ENCODE measurements around the gene CALHM3. TPM values are rescaled to one million over a fixed set of nuclear protein-coding genes. Genes with fewer than 3 reads are reported as not detected.

The CALHM3 gene
- total and polyA plus RNA-seq, 8 donors, result 0.08 to 1.5 (median 0.17) TPM

DNA sequence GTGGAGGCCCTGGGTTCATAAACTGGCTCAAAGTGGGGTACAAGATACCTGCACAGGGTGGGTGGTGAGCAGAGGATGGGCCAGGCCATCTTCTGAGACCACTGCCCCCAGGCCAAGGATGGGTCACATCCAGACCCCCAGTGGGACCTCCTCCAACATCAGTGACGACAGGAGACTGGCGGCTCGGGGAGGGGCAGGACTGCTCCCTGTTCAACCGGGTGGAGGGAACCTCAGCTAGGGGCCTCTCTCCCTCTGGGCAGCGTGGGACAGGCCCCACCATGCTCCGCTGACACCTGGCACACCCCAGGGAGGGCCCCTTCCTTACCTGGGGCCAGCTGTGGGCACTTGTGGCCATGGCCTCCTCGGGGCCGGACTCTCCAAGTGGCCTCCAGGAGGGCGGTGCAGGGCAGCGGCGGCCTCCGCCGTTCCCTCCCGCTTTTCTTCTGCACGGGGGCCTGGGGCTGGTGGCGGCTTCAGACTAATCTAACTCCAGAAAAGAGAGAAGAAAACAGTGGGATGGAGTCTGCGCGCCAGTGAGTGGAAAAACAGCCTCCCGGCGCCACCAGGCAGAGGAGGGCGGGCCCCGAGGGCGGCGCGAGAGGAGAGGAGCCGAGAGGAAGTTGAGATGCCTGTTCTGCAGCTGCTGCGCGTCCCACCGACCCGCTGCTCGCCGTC, 27.1 kb downstream of the CALHM3 start, which contains the start of gene CALHM2:
TSS of gene CALHM2 (minus strand) at position 540 of the 675 bp plus-strand sequence. CDS start 2,429 bp downstream, outside the sequence.
- Histone ChIP-seq H3K36me3 (peaks cover 0 to 5% (median 0%) of the 10 kb centered on the region in 3 donors), H3K4me1 (peaks cover 0 to 4% (median 0%) of the 10 kb centered on the region in 3 donors), H3K4me3 (peak within 1 kb of the TSS; percentile 26 to 53 (median 46)), H3K27ac (peak within 1 kb of the TSS; percentile 10 to 47 (median 29)), H3K27me3 (no peaks in the 10 kb centered on the region), H3K9me3 (no peaks in the 10 kb centered on the region)
- peak; percentile 78 to 89 (median 83) for ATAC-seq
- TF ChIP-seq, protein P1, sequence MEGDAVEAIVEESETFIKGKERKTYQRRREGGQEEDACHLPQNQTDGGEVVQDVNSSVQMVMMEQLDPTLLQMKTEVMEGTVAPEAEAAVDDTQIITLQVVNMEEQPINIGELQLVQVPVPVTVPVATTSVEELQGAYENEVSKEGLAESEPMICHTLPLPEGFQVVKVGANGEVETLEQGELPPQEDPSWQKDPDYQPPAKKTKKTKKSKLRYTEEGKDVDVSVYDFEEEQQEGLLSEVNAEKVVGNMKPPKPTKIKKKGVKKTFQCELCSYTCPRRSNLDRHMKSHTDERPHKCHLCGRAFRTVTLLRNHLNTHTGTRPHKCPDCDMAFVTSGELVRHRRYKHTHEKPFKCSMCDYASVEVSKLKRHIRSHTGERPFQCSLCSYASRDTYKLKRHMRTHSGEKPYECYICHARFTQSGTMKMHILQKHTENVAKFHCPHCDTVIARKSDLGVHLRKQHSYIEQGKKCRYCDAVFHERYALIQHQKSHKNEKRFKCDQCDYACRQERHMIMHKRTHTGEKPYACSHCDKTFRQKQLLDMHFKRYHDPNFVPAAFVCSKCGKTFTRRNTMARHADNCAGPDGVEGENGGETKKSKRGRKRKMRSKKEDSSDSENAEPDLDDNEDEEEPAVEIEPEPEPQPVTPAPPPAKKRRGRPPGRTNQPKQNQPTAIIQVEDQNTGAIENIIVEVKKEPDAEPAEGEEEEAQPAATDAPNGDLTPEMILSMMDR (IDR thresholded peaks at IDR 0.05), result no peak
- intact Hi-C loops (cut with DNase I), result no loop called here
- no peak for FAIRE-seq
- peak in 5 of 6 donors; percentile 50 to 83 (median 59) for DNase-seq
- WGBS, 2 donors, result 10 to 12% methylated on average over 23 to 32 of the region's 32 CpGs

DNA sequence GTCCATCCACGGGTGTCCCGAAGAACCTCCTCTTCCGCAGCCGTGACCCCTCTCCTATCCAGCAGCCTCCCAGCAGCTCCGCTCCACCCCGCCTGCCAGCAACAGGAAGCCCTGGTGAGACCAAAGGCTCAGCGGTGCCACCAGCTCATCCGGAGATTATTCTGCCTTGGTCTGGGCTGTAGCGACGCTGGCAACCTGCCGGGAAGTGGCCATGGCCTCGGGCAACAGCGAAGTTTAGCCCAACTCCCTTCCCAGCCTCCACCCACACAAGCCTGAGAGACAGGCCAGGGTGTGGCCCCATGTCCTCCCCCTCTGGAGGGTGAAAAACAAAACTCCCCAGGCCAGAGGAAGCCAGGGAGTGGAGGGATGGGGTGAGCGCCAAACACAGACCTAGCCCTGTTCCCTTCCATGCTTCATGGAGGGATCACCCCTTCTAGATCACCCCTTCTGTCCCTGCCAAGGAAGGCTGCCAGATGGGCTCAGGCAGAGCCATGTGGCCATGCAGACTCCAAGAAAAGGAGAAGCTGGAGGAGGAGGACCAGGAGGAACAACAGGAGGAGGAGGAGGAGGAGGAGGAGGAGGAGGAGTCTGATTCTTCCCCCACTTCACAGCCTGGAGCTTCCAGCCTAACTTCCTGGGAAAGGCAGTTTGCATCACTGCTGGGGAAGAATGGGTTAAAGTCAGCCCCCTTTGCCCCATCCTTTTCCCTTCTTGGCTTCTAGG, 27.8 kb downstream of the CALHM3 start:
- intact Hi-C loops (cut with DNase I), result no loop called here
- DNase-seq (peak in 2 of 6 donors; percentile 38 to 55), ATAC-seq (peak; percentile 20 to 49 (median 38)), FAIRE-seq (no peak)
- no peaks in the 10 kb centered on the region for H3K27me3 ChIP-seq
- no peaks in the 10 kb centered on the region for H3K9me3 ChIP-seq
- peak overlapping the region; percentile 10 to 47 (median 29) for H3K27ac ChIP-seq
- 45 to 51% methylated on average over 14 of the region's 14 CpGs for WGBS, 2 donors
- H3K4me1 ChIP-seq, result peaks cover 0 to 4% (median 0%) of the 10 kb centered on the region in 3 donors
- H3K36me3 ChIP-seq, result peaks cover 0 to 5% (median 0%) of the 10 kb centered on the region in 3 donors
- H3K4me3 ChIP-seq, result peak overlapping the region; percentile 26 to 53 (median 46)
- TF ChIP-seq, protein P1 (IDR thresholded peaks at IDR 0.05), result no peak

DNA sequence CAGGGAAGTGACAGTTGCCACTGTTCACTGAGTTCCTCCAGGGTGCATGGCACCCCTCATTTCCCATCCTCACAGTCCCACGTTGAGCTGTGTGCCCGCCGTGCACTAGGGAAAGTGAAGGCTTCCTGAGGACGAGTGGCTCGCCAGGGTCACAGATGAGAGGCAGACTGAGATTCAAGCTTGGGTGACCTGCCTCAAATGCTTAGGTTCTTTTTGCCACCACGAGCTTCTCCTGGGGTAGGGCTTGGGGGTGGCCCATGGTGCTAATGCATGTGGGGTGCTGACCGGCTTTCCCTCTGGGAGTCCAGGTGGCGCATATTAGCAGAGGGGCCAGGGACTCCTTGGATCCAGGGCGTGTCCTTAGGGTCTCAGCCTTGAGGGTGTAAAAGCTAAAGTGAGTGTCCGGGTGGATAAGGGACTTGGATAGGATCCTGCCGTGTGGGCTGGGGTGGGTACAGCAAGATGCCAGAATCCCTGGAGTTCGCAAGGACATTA, 28.8 kb downstream of the CALHM3 start:
- H3K36me3 ChIP-seq, result peaks cover 0 to 8% (median 7%) of the 10 kb centered on the region in 3 donors
- intact Hi-C loops (cut with DNase I), result no loop called here
- no peaks in the 10 kb centered on the region for H3K27me3 ChIP-seq
- no peak overlapping the region for H3K27ac ChIP-seq
- 83 to 87% methylated on average over 12 of the region's 12 CpGs for WGBS, 2 donors
- peaks cover 0 to 4% (median 0%) of the 10 kb centered on the region in 3 donors for H3K4me1 ChIP-seq
- ATAC-seq (no peak), FAIRE-seq (no peak), DNase-seq (no peak)
- TF ChIP-seq, protein P1 (IDR thresholded peaks at IDR 0.05), result no peak
- H3K9me3 ChIP-seq, result no peaks in the 10 kb centered on the region
- H3K4me3 ChIP-seq, result peak overlapping the region in 1 of 4 donors; percentile 53

DNA sequence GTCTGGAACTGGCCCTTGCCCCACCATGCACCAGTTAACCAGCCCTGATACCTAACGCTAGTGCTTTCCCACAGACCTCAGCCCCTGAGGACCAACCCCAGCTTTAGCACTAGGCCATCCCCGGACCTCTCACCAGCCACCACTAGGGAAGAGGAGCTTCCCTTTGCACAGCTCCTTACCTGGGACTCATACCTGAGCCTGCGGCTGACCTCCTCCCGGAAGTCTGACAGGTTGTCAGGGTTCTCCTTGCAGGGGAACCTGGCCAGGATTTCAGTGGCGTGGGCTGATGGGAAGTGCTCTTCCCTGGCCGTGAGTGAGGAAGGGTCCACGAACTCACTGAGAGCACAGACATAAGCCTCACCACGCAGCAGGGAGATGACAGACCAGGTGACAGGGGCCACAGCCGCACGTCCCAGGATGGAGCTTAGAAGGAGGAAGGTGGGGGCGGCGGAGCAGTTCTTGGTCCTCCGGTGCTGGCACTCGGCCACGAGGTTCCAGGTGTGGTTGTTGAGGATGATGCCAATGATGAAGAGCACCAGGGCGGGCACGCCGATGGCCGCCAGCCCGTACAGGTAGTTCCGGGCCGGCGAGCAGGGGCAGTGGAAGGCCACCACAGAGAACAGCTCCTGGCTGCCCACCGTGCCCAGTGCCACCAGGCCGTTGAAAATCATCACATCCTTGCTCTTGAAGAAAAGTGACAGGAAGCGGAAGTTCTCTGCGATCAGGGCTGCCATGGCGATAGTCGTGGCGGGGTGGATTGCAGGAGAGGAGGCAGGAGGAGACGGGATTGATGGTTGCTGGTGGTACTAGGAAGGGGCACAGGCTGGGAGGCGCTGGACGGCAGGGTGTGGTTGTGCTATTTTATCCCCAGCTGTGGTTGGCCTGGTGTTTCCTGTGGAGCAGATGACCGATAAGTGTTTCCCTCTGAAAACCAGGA, 29.6 kb downstream of the CALHM3 start:
- DNase-seq, result peak in 1 of 6 donors; percentile 70
- Histone ChIP-seq H3K27me3 (no peaks in the 10 kb centered on the region), H3K27ac (no peak overlapping the region), H3K4me3 (peak overlapping the region in 1 of 4 donors; percentile 10), H3K36me3 (peaks cover 0 to 16% (median 13%) of the 10 kb centered on the region in 3 donors), H3K9me3 (no peaks in the 10 kb centered on the region), H3K4me1 (peaks cover 0 to 4% (median 0%) of the 10 kb centered on the region in 3 donors)
- no peak for FAIRE-seq
- no peak for ATAC-seq
- intact Hi-C loops (cut with DNase I), result no loop called here
- TF ChIP-seq, protein P1 (IDR thresholded peaks at IDR 0.05), result no peak
- whole genome bisulfite sequencing, 2 donors, result 83 to 84% methylated on average over 34 of the region's 34 CpGs
